Mesendoderm (in vitro differentiated cells): Measurements from ENCODE around the gene MYO15A.
A peak's percentile ranks its signal among the peaks of the same experiment; 100 is the strongest.

Experiments
- DNase-seq: peaks from one replicate; pipeline ENCODE4 v3.0.0; 2013
- H2AK5ac ChIP-seq: 2 replicates; pipeline ENCODE4 v1.6.1; 2013; ENCODE audit warnings: low read length, inconsistent platforms
- H2BK120ac ChIP-seq: 2 replicates; pipeline ENCODE4 v1.6.1; 2013; ENCODE audit warnings: low read depth, mild to moderate bottlenecking, low read length, moderate library complexity, mixed read lengths
- H2BK15ac ChIP-seq: replicated peaks from 2 replicates; pipeline ENCODE4 v1.6.1; 2013; ENCODE audit warnings: low read depth, mild to moderate bottlenecking, moderate library complexity
- H2BK5ac ChIP-seq: 2 replicates; pipeline ENCODE4 v1.6.1; 2013; ENCODE audit warnings: low read length, inconsistent platforms
- H3K18ac ChIP-seq: 2 replicates; pipeline ENCODE4 v1.6.1; 2013; ENCODE audit warnings: mild to moderate bottlenecking, low read length, mixed read lengths
- H3K23ac ChIP-seq: one replicate; pipeline ENCODE4 v1.6.1; 2013; ENCODE audit warnings: low read length
- H3K27ac ChIP-seq: 2 replicates; pipeline ENCODE4 v1.5.1; 2013; ENCODE audit warnings: low read depth, mild to moderate bottlenecking, inconsistent platforms, low read length, moderate library complexity
- H3K27me3 ChIP-seq: 2 replicates; pipeline ENCODE4 v1.6.1; 2013; ENCODE audit warnings: low read length, control low read depth, mild to moderate bottlenecking, inconsistent platforms; ENCODE audit not compliant: insufficient read depth, poor library complexity
- H3K36me3 ChIP-seq: 2 replicates; pipeline ENCODE4 v1.6.1; 2013; ENCODE audit warnings: low read length, inconsistent platforms; ENCODE audit not compliant: control insufficient read depth, insufficient read depth
- H3K4ac ChIP-seq: one replicate; pipeline ENCODE4 v1.6.1; 2013; ENCODE audit warnings: low read depth, mild to moderate bottlenecking, low read length, moderate library complexity
- H3K4me1 ChIP-seq: 2 replicates; pipeline ENCODE4 v1.6.1; 2013; ENCODE audit warnings: low read depth, low read length, inconsistent platforms; ENCODE audit not compliant: control insufficient read depth
- H3K4me2 ChIP-seq: 2 replicates; pipeline ENCODE4 v1.6.1; 2013; ENCODE audit warnings: low read length
- H3K4me3 ChIP-seq: 2 replicates; pipeline ENCODE4 v1.5.1; 2013; ENCODE audit warnings: mild to moderate bottlenecking, low read length
- H3K56ac ChIP-seq: one replicate; pipeline ENCODE4 v1.6.1; 2013; ENCODE audit warnings: low read length
- H3K79me1 ChIP-seq: 2 replicates; pipeline ENCODE4 v1.6.1; 2013; ENCODE audit warnings: low read length, inconsistent platforms
- H3K79me2 ChIP-seq: 2 replicates; pipeline ENCODE4 v1.6.1; 2013; ENCODE audit warnings: mild to moderate bottlenecking, low read length; ENCODE audit not compliant: control insufficient read depth, insufficient read depth
- H3K9ac ChIP-seq: 2 replicates; pipeline ENCODE4 v1.6.1; 2013; ENCODE audit warnings: low read length, inconsistent platforms
- H4K5ac ChIP-seq: one replicate; pipeline ENCODE4 v1.6.1; 2013; ENCODE audit warnings: low read length
- H4K8ac ChIP-seq: one replicate; pipeline ENCODE4 v1.6.1; 2013; ENCODE audit warnings: low read depth, mild to moderate bottlenecking, control low read depth, low read length, moderate library complexity
- WGBS: extraction: QIAGEN DNeasy Blood & Tissue Kit; methylation state at CpG from one replicate; pipeline ENCODE4 v1.1.7; 2013; ENCODE audit warnings: low lambda C conversion rate, missing lambda C conversion rate; ENCODE audit not compliant: insufficient coverage; ENCODE audit errors: extremely low coverage; 5-methylcytosine and 5-hydroxymethylcytosine counted together

The MYO15A gene

DNA sequence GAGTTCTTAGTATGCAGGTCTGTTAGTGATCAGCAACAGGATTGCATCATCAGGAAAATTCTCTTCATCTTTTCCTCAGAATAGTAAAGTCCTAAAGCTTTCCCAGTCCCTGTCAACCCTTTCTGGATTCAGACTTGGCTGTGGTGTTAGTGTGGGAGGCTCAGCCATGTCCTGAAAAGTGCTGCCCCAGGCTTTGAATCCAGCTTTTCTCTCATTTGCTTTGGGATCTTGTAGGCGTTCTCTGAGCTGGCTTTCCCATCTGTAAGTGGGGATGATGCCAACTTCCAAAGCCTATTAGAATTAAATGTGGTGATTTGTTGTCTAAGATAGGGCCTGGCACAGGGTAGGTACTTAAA, 78.0 kb downstream of the MYO15A start:
- no peak for DNase-seq
- Histone ChIP-seq H3K79me2 (peaks cover 68% of the 10 kb centered on the region), H3K27ac (no peak overlapping the region), H3K9ac (peak overlapping the region; percentile 62), H2BK120ac (no peak overlapping the region), H4K5ac (no peak overlapping the region), H3K79me1 (peaks cover 46% of the 10 kb centered on the region), H3K27me3 (no peaks in the 10 kb centered on the region), H4K8ac (no peak overlapping the region), H3K4me1 (peaks cover 23% of the 10 kb centered on the region), H2BK5ac (no peak overlapping the region), H3K23ac (no peak overlapping the region), H3K4me3 (no peak overlapping the region), H3K4ac (no peak overlapping the region), H3K18ac (no peak overlapping the region), H3K56ac (peak overlapping the region; percentile 73), H2AK5ac (no peak overlapping the region), H3K36me3 (peaks cover 1% of the 10 kb centered on the region), H2BK15ac (no peak overlapping the region), H3K4me2 (peak overlapping the region; percentile 82)
- WGBS, result no CpG with 5 or more reads among the region's 1 CpG

DNA sequence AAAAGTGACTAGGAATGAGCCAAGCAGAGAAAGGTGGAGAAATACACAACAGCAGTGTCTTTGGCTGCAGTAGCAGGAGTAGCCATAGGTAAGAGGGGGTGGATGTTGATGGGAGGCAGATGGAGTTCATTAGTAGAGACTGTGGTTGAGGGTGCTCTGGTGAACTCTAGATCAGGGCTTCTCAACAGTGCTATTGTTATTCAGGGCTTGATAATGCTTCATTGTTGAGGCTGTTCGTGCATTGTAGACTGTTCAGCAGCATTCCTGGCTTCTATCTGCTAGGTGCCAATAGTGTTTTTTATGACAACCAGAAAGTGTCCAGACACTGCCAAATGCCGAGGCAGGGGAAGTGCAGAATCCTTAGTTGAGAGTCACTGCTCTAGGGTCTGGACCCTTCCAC, 78.7 kb downstream of the MYO15A start:
- Histone ChIP-seq H3K27ac (no peak overlapping the region), H3K36me3 (peaks cover 1% of the 10 kb centered on the region), H3K4me2 (peak overlapping the region; percentile 82)

DNA sequence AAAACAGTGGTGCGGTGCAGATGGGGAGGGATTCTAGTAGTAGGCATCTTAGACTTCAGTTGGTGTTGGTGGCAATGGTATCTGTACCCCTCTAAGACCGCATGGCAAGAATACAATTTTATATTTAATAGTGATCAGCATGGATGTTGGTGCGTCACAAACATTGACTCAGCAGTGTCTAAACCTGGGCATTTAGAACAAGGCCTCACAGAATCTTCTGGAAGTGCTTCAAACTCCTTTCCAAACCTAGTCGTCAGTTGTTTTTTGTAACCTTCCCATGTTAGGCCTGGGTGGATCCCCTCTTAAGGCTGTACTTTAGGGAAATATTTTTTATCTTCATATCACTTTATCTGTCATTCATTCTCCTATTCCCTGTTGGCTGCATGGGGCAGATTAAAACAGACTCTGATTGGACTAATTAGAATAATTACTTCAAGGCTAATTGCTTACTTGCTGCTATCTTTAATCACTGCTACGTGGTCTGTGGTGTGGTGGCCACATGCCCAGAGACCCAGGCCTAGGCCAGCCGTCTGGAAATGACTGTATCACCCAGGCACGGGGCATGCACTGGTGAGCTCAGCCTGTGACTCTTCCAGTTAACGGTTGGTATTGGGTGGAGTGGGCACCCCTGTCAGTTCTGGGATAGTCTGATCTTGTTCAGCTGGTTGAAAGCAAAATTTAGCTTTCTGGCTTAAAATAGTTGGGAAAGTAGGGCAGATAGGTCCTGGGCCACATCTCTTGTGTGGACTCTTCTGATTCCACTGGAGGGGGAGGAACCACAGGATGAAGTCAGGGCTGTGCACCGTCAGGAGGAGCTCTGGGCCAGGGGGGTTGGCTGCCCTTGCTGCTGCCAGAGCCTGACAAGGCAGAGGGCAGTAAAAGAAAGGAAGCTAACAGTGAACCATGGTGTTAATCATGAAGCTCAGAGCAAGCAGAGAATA, 79.5 kb downstream of the MYO15A start:
- WGBS, result no CpG with 5 or more reads among the region's 9 CpGs

More for the DNA sequence above, 78.7 kb downstream of the MYO15A start:
- H3K23ac ChIP-seq, result no peak overlapping the region
- H3K4me3 ChIP-seq, result no peak overlapping the region
- no peak overlapping the region for H4K5ac ChIP-seq
- DNase-seq, result no peak
- H3K79me2 ChIP-seq, result peaks cover 73% of the 10 kb centered on the region
- peaks cover 20% of the 10 kb centered on the region for H3K4me1 ChIP-seq
- H3K56ac ChIP-seq, result peak overlapping the region; percentile 73
- no peak overlapping the region for H2BK15ac ChIP-seq
- peak overlapping the region; percentile 62 for H3K9ac ChIP-seq
- no peak overlapping the region for H4K8ac ChIP-seq
- no peak overlapping the region for H2BK120ac ChIP-seq
- H3K27me3 ChIP-seq, result no peaks in the 10 kb centered on the region
- H3K18ac ChIP-seq, result no peak overlapping the region
- H3K4ac ChIP-seq, result no peak overlapping the region
- no peak overlapping the region for H2BK5ac ChIP-seq
- no CpG with 5 or more reads among the region's 2 CpGs for WGBS
- H3K79me1 ChIP-seq, result peaks cover 48% of the 10 kb centered on the region
- H2AK5ac ChIP-seq, result no peak overlapping the region

DNA sequence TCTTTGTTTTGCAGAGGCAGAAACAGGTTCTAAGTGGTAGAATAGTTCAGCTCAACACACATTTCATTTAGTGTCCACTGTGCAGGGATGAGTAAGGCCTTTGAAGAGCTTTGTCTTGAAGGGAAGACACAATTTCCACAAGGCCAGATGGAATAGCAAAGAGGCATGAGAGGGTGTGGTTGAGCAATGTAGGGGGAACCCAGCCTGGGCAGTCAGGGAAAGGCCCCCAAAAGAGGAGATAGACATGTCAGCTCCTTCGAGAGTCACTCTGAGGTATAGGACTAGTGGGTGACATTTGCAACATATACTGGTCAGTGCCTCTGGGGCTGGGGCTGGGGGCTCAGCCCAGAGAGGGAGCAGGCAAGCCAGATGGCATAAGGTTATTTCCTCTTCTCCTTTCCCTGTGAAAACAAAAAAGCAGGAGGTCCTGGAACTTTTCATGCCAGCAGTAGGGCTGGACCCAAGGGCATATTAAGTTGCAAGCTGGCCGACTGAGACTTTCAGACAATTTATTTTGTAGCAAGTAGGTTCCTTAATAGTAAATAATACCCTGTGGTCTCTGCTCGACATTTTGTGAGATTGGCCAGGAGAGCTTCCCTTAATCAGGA, 82.2 kb downstream of the MYO15A start:
- H3K4ac ChIP-seq, result no peak overlapping the region
- H3K56ac ChIP-seq, result no peak overlapping the region
- H3K36me3 ChIP-seq, result peaks cover 3% of the 10 kb centered on the region
- H3K18ac ChIP-seq, result no peak overlapping the region
- H3K23ac ChIP-seq, result no peak overlapping the region
- peaks cover 45% of the 10 kb centered on the region for H3K79me1 ChIP-seq
- no peak for DNase-seq
- no peak overlapping the region for H3K27ac ChIP-seq
- no peak overlapping the region for H2AK5ac ChIP-seq
- H4K8ac ChIP-seq, result no peak overlapping the region
- H2BK5ac ChIP-seq, result no peak overlapping the region
- H3K27me3 ChIP-seq, result no peaks in the 10 kb centered on the region
- no peak overlapping the region for H3K4me3 ChIP-seq
- H3K4me1 ChIP-seq, result peaks cover 17% of the 10 kb centered on the region
- H2BK120ac ChIP-seq, result no peak overlapping the region
- H3K79me2 ChIP-seq, result peaks cover 72% of the 10 kb centered on the region
- no peak overlapping the region for H3K9ac ChIP-seq
- WGBS, result no CpG with 5 or more reads among the region's 3 CpGs
- H3K4me2 ChIP-seq, result no peak overlapping the region
- H4K5ac ChIP-seq, result no peak overlapping the region
- no peak overlapping the region for H2BK15ac ChIP-seq

More for the DNA sequence above, 79.5 kb downstream of the MYO15A start:
- Histone ChIP-seq H3K4me3 (no peak overlapping the region), H2BK5ac (no peak overlapping the region), H3K79me1 (peaks cover 48% of the 10 kb centered on the region), H3K23ac (no peak overlapping the region), H3K27me3 (no peaks in the 10 kb centered on the region), H2BK120ac (no peak overlapping the region), H2BK15ac (no peak overlapping the region), H3K27ac (no peak overlapping the region), H3K9ac (no peak overlapping the region), H4K5ac (no peak overlapping the region), H3K4ac (no peak overlapping the region), H3K79me2 (peaks cover 78% of the 10 kb centered on the region), H3K4me1 (peaks cover 19% of the 10 kb centered on the region), H3K56ac (no peak overlapping the region), H3K36me3 (peaks cover 1% of the 10 kb centered on the region), H4K8ac (no peak overlapping the region), H3K4me2 (peak overlapping the region; percentile 23), H3K18ac (no peak overlapping the region), H2AK5ac (no peak overlapping the region)
- no peak for DNase-seq

DNA sequence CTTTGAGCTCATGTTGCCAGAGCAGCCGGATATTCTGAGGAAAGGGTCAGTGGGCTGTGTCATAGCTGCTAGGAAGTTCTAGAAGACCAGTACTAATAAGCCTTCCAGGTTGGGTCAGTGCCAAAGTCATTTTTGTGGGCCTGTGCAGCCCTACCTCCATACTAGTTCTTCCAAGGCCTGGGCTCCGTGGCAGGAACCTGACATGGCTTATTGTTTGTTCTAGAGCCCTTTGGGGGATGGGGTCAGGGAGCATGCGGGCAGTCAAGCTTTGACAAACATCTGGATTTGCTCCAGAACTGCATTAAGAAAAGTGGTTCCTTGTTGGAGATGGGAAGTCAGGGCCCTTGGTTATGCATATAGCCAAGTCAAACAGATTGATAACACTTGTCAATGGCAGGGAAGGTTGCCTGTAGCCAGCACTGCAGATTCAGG, 82.7 kb downstream of the MYO15A start:
- H2BK15ac ChIP-seq, result no peak overlapping the region
- H2AK5ac ChIP-seq, result no peak overlapping the region
- peaks cover 11% of the 10 kb centered on the region for H3K4me1 ChIP-seq
- WGBS, result no CpG with 5 or more reads among the region's 3 CpGs
- H3K18ac ChIP-seq, result no peak overlapping the region
- no peak overlapping the region for H2BK5ac ChIP-seq
- DNase-seq, result no peak
- H3K27ac ChIP-seq, result no peak overlapping the region
- no peak overlapping the region for H4K5ac ChIP-seq
- H3K56ac ChIP-seq, result no peak overlapping the region
- no peaks in the 10 kb centered on the region for H3K27me3 ChIP-seq
- no peak overlapping the region for H4K8ac ChIP-seq
- H2BK120ac ChIP-seq, result no peak overlapping the region
- H3K4me3 ChIP-seq, result no peak overlapping the region
- H3K79me1 ChIP-seq, result peaks cover 39% of the 10 kb centered on the region
- peaks cover 2% of the 10 kb centered on the region for H3K36me3 ChIP-seq
- H3K4me2 ChIP-seq, result no peak overlapping the region
- H3K79me2 ChIP-seq, result peaks cover 67% of the 10 kb centered on the region
- H3K9ac ChIP-seq, result no peak overlapping the region
- peak overlapping the region; percentile 16 for H3K23ac ChIP-seq
- H3K4ac ChIP-seq, result no peak overlapping the region
